ENCODE data around the gene GALNT17. TPM values are rescaled to one million over a fixed set of nuclear protein-coding genes. Genes with fewer than 3 reads are reported as not detected.

GALNT17 gene
- total RNA-seq, 1 donor from 2014 or later: not detected

- intact Hi-C loops (cut with micrococcal nuclease): no loop called here
Measured at GRCh38 chr7:71679480-71679879, 547.5 kb downstream of the GALNT17 start.

- intact Hi-C loops (cut with micrococcal nuclease): no loop called here
Measured at GRCh38 chr7:71682181-71682580, 550.2 kb downstream of the GALNT17 start.

GRCh38 chr7:71682841-71683781 lies 551.2 kb downstream of the GALNT17 start:
- intact Hi-C loops (cut with micrococcal nuclease): no loop called here

- intact Hi-C loops (cut with micrococcal nuclease): no loop called here
Measured at GRCh38 chr7:71687286-71687685, 555.3 kb downstream of the GALNT17 start.

- intact Hi-C loops (cut with micrococcal nuclease): no loop called here
Measured at GRCh38 chr7:71687831-71688599, 556.1 kb downstream of the GALNT17 start.

GRCh38 chr7:71691538-71691937 lies 559.6 kb downstream of the GALNT17 start:
- intact Hi-C loops (cut with micrococcal nuclease): loop anchor here (5.0 kb wide), 1 partner anchor 1064 kb away; no protein-coding TSS in a partner anchor

GRCh38 chr7:71694665-71695064 lies 562.7 kb downstream of the GALNT17 start:
- intact Hi-C loops (cut with micrococcal nuclease): loop anchor here (5.0 kb wide), 1 partner anchor 1067 kb away; no protein-coding TSS in a partner anchor

GRCh38 chr7:71695186-71695585 lies 563.2 kb downstream of the GALNT17 start:
- intact Hi-C loops (cut with micrococcal nuclease): no loop called here

- intact Hi-C loops (cut with micrococcal nuclease): no loop called here
Measured at GRCh38 chr7:71696511-71696910, 564.6 kb downstream of the GALNT17 start.

- intact Hi-C loops (cut with micrococcal nuclease): no loop called here
Measured at GRCh38 chr7:71697400-71697799, 565.5 kb downstream of the GALNT17 start.

- intact Hi-C loops (cut with micrococcal nuclease): no loop called here
Measured at GRCh38 chr7:71705217-71705616, 573.3 kb downstream of the GALNT17 start.

- intact Hi-C loops (cut with micrococcal nuclease): no loop called here
Measured at GRCh38 chr7:71705901-71706596, 574.1 kb downstream of the GALNT17 start.

GRCh38 chr7:71706597-71706975 lies 574.6 kb downstream of the GALNT17 start:
- intact Hi-C loops (cut with micrococcal nuclease): no loop called here

- intact Hi-C loops (cut with micrococcal nuclease): no loop called here
Measured at GRCh38 chr7:71707041-71707440, 575.1 kb downstream of the GALNT17 start.

GRCh38 chr7:71708710-71709109 lies 576.8 kb downstream of the GALNT17 start:
- intact Hi-C loops (cut with micrococcal nuclease): no loop called here

GRCh38 chr7:71710442-71710841 lies 578.5 kb downstream of the GALNT17 start:
- intact Hi-C loops (cut with micrococcal nuclease): no loop called here

GRCh38 chr7:71712653-71713180 lies 580.8 kb downstream of the GALNT17 start:
- intact Hi-C loops (cut with micrococcal nuclease): no loop called here

GRCh38 chr7:71716690-71717089 lies 584.7 kb downstream of the GALNT17 start:
- intact Hi-C loops (cut with micrococcal nuclease): no loop called here

- intact Hi-C loops (cut with micrococcal nuclease): no loop called here
Measured at GRCh38 chr7:71718563-71718962, 586.6 kb downstream of the GALNT17 start.

GRCh38 chr7:71721742-71722141 lies 589.8 kb downstream of the GALNT17 start:
- intact Hi-C loops (cut with micrococcal nuclease): no loop called here

GRCh38 chr7:71723859-71724258 lies 591.9 kb downstream of the GALNT17 start:
- intact Hi-C loops (cut with micrococcal nuclease): no loop called here
